ENCODE results near the gene TBC1D10B.

DNA sequence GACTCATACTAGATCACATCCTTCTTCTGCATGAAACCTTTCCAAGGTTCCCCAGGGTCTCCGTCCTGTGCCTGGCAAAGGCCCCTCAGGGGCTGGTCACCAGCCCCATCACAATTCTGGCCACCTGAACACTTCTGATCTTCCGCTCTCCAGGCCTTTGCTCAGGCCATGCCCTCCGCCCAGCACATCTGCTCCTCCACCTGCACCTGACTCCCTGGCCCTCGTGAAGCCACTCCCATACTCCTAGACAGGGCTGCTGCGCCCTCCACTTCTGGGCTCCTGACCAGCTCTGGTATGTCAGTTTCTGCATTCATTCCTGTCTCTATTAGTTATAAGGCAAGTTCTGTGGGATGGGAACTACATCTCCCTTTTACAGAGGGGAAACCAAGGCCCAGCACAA, 2.4 kb upstream of the TBC1D10B start:
- no peak for TF ChIP-seq POLR2A (IDR thresholded peaks at IDR 0.05)
- TF ChIP-seq, protein P1, sequence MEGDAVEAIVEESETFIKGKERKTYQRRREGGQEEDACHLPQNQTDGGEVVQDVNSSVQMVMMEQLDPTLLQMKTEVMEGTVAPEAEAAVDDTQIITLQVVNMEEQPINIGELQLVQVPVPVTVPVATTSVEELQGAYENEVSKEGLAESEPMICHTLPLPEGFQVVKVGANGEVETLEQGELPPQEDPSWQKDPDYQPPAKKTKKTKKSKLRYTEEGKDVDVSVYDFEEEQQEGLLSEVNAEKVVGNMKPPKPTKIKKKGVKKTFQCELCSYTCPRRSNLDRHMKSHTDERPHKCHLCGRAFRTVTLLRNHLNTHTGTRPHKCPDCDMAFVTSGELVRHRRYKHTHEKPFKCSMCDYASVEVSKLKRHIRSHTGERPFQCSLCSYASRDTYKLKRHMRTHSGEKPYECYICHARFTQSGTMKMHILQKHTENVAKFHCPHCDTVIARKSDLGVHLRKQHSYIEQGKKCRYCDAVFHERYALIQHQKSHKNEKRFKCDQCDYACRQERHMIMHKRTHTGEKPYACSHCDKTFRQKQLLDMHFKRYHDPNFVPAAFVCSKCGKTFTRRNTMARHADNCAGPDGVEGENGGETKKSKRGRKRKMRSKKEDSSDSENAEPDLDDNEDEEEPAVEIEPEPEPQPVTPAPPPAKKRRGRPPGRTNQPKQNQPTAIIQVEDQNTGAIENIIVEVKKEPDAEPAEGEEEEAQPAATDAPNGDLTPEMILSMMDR (IDR thresholded peaks at IDR 0.05): no peak

All from ovary (tissue), 3 donors.